Osteocyte (in vitro differentiated cells): ENCODE results near the gene LMO2. TPM values are rescaled to one million over a fixed set of nuclear protein-coding genes. Genes with fewer than 3 reads are reported as not detected.
"Not testable (repeated sequence)": the region's sequence is repeated elsewhere in the genome, so short reads cannot be mapped to it uniquely, and the experiment has no call there.

ENCODE experiments used
- DNase-seq: peaks from one replicate; pipeline ENCODE4 v3.0.0; 2021; ENCODE audit warnings: mixed read lengths; ENCODE audit not compliant: unreplicated experiment; ENCODE audit errors: extremely low spot score
- H3K27ac Mint-ChIP-seq: one replicate; pipeline ENCODE4 v1.8.0; 2021; ENCODE audit warnings: mild to moderate bottlenecking, mixed read lengths; ENCODE audit not compliant: unreplicated experiment
- H3K27me3 Mint-ChIP-seq: one replicate; pipeline ENCODE4 v1.8.0; 2021; ENCODE audit warnings: mixed read lengths; ENCODE audit not compliant: unreplicated experiment
- H3K36me3 Mint-ChIP-seq: one replicate; pipeline ENCODE4 v1.8.0; 2021; ENCODE audit warnings: mixed read lengths; ENCODE audit not compliant: unreplicated experiment
- H3K4me1 Mint-ChIP-seq: one replicate; pipeline ENCODE4 v1.8.0; 2021; ENCODE audit warnings: mixed read lengths; ENCODE audit not compliant: unreplicated experiment
- H3K4me3 Mint-ChIP-seq: one replicate; pipeline ENCODE4 v1.8.0; 2021; ENCODE audit warnings: mild to moderate bottlenecking, moderate library complexity, mixed read lengths; ENCODE audit not compliant: unreplicated experiment
- H3K9me3 Mint-ChIP-seq: one replicate; pipeline ENCODE4 v1.8.0; 2021; ENCODE audit warnings: mixed read lengths; ENCODE audit not compliant: unreplicated experiment
- total RNA-seq: library from RNA; stranded (reverse); gene quantifications from 2 replicates; pipeline ENCODE4 v1.2.1, GENCODE V29; 2021
- TF ChIP-seq, protein P1 (sequence below): fragments of 200-600 bp; sonication (generic); IDR thresholded peaks from 2 replicates; pipeline ENCODE4 v1.5.0; 2021; ENCODE audit warnings: antibody characterized with exemption, mild to moderate bottlenecking, moderate library complexity

Gene LMO2
- total RNA-seq, 1 donor from 2014 or later, result 0.70 TPM

DNA sequence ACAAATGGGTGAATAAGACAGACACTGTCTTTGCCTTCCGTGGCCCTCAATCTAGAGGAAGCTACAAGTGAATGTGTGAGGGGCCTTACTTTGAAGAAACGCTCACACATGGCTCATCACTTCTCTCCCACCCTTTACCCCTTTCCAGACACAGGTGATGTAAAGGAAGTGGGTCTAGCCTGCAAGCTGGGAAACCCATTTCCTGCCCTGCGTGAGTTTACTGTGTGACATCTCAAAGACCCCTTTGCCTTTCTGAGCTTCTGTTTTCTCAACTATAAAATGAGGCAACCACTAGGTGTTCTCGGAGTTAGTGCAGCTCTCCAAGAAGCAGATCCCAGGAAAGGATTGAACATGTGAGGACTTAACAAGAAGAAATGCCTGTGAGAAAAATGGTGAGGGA lies 43.1 kb upstream of the LMO2 start:
- Mint-ChIP-seq H3K36me3 (no peaks in the 10 kb centered on the region), H3K27ac (no peak overlapping the region), H3K4me1 (peaks cover 25% of the 10 kb centered on the region), H3K27me3 (no peaks in the 10 kb centered on the region), H3K9me3 (no peaks in the 10 kb centered on the region), H3K4me3 (no peak overlapping the region)
- TF ChIP-seq, protein P1, sequence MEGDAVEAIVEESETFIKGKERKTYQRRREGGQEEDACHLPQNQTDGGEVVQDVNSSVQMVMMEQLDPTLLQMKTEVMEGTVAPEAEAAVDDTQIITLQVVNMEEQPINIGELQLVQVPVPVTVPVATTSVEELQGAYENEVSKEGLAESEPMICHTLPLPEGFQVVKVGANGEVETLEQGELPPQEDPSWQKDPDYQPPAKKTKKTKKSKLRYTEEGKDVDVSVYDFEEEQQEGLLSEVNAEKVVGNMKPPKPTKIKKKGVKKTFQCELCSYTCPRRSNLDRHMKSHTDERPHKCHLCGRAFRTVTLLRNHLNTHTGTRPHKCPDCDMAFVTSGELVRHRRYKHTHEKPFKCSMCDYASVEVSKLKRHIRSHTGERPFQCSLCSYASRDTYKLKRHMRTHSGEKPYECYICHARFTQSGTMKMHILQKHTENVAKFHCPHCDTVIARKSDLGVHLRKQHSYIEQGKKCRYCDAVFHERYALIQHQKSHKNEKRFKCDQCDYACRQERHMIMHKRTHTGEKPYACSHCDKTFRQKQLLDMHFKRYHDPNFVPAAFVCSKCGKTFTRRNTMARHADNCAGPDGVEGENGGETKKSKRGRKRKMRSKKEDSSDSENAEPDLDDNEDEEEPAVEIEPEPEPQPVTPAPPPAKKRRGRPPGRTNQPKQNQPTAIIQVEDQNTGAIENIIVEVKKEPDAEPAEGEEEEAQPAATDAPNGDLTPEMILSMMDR, result no peak
- DNase-seq, result no peak

DNA sequence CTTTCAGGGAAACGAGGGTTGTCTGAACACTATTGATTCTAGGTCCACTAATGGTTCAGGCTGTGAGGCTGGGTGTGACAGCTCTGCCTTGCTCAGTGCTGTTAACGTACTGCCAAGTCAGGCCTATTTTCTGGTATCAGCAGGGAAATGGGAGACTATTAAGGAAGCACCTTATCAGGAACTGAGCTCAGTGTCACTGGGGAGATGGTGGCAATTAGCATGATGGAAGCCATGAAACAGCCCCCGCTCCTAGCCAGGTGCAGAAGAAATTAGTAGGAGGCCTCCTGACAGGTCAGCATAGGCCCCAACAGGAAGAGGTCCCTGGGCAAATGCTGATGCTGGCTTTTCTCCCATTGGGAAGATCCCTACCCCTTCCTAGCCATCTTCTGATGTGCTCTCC lies 42.6 kb upstream of the LMO2 start:
- peaks cover 26% of the 10 kb centered on the region for H3K4me1 Mint-ChIP-seq
- H3K36me3 Mint-ChIP-seq, result no peaks in the 10 kb centered on the region
- H3K4me3 Mint-ChIP-seq, result no peak overlapping the region
- H3K27ac Mint-ChIP-seq, result no peak overlapping the region
- no peak for DNase-seq
- no peaks in the 10 kb centered on the region for H3K27me3 Mint-ChIP-seq
- H3K9me3 Mint-ChIP-seq, result no peaks in the 10 kb centered on the region
- TF ChIP-seq, protein P1, result no peak

DNA sequence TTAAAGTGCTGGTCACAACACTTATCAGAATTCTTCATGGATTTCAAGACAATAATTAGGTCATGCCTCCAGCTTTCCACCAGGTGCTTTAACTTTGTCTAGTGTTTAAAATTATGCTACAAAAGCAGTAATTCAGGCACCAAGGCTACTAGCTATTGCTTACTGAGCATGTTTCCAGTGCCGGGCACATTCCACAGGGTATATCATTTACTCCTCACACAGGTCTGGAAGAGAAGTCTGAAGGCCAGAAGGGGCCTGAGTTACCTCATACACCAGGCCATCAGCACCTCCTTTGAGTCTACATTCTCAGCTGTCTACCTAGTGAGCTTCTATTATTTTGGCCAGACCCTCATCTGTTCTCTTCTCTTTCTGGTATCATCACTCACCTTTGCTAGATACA lies 41.7 kb upstream of the LMO2 start:
- Mint-ChIP-seq H3K4me1 (peaks cover 26% of the 10 kb centered on the region), H3K27ac (no peak overlapping the region), H3K36me3 (no peaks in the 10 kb centered on the region), H3K27me3 (no peaks in the 10 kb centered on the region), H3K9me3 (no peaks in the 10 kb centered on the region), H3K4me3 (no peak overlapping the region)
- no peak for DNase-seq
- TF ChIP-seq, protein P1, result no peak

DNA sequence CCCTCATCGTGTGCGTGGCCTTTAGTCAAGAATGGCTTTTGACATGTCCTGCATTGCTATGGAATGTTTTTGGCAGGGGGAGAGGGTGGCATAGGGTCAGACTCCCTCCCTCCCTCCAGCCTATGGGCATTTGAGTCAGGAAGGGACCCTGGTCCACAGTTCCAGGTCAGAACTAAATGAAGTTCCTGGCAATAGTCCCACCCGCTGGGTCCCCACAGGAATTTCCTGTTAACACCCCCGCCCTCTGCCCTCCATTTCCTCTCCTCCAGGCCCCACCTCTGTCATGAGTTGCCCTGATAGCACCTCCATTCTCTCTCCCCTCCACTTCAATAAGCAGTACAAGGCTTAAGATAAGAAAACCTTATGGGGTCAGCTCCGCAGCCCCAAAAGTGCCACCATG lies 40.8 kb upstream of the LMO2 start:
- no peaks in the 10 kb centered on the region for H3K9me3 Mint-ChIP-seq
- TF ChIP-seq, protein P1, result no peak
- no peak overlapping the region for H3K4me3 Mint-ChIP-seq
- no peak overlapping the region for H3K27ac Mint-ChIP-seq
- no peak for DNase-seq
- peaks cover 26% of the 10 kb centered on the region for H3K4me1 Mint-ChIP-seq
- peaks cover 3% of the 10 kb centered on the region for H3K27me3 Mint-ChIP-seq
- H3K36me3 Mint-ChIP-seq, result no peaks in the 10 kb centered on the region

DNA sequence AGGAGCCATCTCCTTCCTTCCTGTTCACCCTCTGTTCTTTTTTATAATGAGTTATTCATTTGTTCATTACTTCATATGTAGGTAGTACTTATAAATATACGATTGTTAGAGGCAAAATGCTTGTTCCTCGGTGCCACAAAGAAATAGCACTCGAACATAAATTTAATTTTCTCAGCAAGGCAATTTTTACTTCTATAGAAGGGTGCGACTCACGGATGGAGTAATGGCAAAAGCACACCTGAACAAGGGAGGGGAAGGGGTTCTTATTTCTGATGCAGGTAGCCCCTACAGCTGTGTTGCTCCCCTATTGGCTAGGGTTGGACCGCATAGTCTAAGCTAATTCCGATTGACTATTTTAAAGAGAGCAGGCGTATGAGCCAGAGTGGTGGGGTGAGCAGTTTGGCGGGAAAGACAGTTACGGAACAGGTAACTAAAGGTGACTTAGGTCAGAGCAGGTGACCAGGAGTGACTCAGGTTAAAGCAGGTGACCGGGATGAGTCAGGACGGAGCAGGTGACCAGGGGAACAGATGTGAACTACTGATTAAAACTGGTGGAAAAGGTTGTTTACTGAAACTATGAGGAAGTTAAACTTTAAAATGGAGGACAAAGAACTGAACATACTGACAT lies 40.0 kb upstream of the LMO2 start:
- not testable (repeated sequence) for H3K4me3 Mint-ChIP-seq, H3K27me3 Mint-ChIP-seq, H3K9me3 Mint-ChIP-seq, H3K36me3 Mint-ChIP-seq, H3K27ac Mint-ChIP-seq, DNase-seq
- peaks cover 18% of the 10 kb centered on the region for H3K4me1 Mint-ChIP-seq

DNA sequence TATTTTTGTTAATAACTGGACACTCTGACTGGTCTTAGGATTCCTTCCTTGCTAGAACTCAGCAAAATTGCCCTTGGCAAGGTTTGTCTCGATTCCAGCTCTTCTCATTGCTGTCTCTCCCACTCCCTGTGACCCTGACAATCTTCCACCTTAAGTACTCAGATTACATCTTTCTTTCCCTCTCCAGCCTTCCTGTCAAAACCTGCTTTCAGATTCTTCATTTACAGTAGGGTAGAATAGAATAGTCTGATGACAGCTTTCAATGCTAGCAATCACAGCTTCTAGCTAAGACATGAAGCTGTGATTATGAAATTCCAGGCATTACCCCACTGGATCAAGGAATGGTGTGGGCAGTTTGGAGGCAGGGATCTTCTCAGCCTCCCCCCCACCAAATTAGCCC lies 39.2 kb upstream of the LMO2 start:
- H3K4me1 Mint-ChIP-seq, result peaks cover 17% of the 10 kb centered on the region
- H3K27ac Mint-ChIP-seq, result no peak overlapping the region
- no peaks in the 10 kb centered on the region for H3K9me3 Mint-ChIP-seq
- DNase-seq, result no peak
- no peaks in the 10 kb centered on the region for H3K36me3 Mint-ChIP-seq
- H3K4me3 Mint-ChIP-seq, result no peak overlapping the region
- TF ChIP-seq, protein P1, result no peak
- peaks cover 15% of the 10 kb centered on the region for H3K27me3 Mint-ChIP-seq
